ENCODE results near the gene SNRNP35.
"Not testable (repeated sequence)": the region's sequence is repeated elsewhere in the genome, so short reads cannot be mapped to it uniquely, and the experiment has no call there.

DNA sequence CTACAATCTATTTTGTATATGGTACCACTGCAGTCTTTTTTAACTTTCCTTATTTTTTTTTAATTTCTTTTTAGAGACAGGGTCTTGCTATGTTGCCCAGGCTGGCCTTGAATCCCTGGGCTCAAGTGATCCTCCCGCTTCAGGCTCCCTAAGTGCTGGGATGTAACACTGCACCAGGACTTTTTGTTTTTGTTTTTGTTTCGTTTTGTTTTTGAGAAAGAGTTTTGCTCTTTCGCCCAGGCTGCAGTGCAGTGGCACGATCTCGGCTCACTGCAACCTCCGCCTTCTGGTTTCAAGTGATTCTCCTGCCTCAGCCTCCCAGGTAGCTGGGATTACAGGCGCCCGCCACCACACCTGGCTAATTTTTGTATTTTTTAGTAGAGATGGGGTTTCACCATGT, 28.8 kb upstream of the SNRNP35 start:
- TF ChIP-seq POLR2A (IDR thresholded peaks at IDR 0.05), result not testable (repeated sequence)
- TF ChIP-seq, protein P1, sequence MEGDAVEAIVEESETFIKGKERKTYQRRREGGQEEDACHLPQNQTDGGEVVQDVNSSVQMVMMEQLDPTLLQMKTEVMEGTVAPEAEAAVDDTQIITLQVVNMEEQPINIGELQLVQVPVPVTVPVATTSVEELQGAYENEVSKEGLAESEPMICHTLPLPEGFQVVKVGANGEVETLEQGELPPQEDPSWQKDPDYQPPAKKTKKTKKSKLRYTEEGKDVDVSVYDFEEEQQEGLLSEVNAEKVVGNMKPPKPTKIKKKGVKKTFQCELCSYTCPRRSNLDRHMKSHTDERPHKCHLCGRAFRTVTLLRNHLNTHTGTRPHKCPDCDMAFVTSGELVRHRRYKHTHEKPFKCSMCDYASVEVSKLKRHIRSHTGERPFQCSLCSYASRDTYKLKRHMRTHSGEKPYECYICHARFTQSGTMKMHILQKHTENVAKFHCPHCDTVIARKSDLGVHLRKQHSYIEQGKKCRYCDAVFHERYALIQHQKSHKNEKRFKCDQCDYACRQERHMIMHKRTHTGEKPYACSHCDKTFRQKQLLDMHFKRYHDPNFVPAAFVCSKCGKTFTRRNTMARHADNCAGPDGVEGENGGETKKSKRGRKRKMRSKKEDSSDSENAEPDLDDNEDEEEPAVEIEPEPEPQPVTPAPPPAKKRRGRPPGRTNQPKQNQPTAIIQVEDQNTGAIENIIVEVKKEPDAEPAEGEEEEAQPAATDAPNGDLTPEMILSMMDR (IDR thresholded peaks at IDR 0.05 in 4 of 5, conservative IDR thresholded peaks at IDR 0.05 in 1 of 5), result not testable (repeated sequence)
